Measurements from ENCODE around the gene HEG1.

DNA sequence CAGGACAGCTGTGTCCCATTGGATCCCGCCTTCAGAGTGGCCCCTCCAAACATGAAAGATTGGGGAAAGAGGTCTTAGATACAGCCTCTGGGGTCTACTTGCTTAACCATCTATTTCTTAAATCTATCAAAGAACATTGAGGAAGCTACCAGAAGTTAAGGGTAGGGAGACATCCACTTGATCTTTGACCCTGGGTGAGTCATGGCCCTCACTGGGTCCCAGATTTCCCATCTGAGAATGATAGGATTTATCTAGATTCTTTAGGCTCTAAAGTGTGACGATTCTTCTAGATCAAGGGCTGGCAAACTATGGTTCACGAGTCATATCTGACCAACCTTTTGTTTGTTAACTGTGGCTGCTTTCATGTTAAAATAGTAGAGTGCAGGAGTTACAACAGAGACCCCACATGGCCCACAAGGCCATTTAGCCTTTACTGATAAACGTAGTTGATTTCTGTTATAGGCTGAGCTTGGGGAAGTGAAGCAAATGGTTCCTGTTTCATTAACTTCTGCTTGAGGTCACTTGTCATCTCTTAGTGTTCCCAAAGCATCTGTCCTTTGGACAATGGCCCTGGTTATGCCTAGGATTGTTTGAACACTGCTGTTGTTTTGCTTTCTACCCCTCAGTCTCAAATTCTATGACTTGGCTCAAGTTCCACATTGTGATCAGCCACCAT lies 129.2 kb downstream of the HEG1 start:
- TF ChIP-seq POLR2A (IDR thresholded peaks at IDR 0.05; ENCODE audit: low read depth, low read length) (no peak), SPI1 (IDR thresholded peaks at IDR 0.05; ENCODE audit: low read depth, low read length) (no peak)

Measured in GM12891 (cell line).